Retinal pigment epithelial cell (primary cell): Measurements from ENCODE around the gene UBE2H.

ENCODE experiments used
- DNase-seq: peaks from one replicate; pipeline ENCODE4 v3.0.0-alpha.2; 2010; ENCODE audit warnings: low read depth
- H3K4me3 ChIP-seq: 2 replicates; pipeline ENCODE4 v1.5.1; 2011; ENCODE audit warnings: mild to moderate bottlenecking, low read length, control low read depth, moderate library complexity
- TF ChIP-seq, protein P1 (sequence below): conservative IDR thresholded peaks from 2 replicates; pipeline ENCODE4 v1.5.1; 2011; ENCODE audit warnings: low read depth, low read length, control low read depth, inconsistent platforms

Gene UBE2H

DNA sequence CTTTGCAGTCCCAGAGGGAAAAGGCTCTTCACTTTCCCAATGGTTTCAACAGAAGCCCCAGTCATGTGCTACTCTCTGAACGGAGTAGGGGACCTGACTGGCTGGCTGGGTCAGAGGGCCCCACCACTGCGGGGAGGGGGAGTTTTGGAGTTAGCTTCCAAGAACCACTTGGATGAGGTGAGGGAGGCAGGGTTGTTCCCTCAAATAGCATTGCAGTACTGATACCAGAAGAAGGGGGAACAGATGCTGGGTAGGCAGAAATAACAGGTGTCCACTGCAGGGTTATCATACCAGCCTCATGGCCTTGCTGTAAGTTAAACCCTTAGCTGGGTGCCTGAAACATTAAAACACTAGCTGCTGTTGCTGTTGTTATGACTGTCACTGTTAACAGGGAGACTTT lies 131.3 kb downstream of the UBE2H start:
- TF ChIP-seq, protein P1, sequence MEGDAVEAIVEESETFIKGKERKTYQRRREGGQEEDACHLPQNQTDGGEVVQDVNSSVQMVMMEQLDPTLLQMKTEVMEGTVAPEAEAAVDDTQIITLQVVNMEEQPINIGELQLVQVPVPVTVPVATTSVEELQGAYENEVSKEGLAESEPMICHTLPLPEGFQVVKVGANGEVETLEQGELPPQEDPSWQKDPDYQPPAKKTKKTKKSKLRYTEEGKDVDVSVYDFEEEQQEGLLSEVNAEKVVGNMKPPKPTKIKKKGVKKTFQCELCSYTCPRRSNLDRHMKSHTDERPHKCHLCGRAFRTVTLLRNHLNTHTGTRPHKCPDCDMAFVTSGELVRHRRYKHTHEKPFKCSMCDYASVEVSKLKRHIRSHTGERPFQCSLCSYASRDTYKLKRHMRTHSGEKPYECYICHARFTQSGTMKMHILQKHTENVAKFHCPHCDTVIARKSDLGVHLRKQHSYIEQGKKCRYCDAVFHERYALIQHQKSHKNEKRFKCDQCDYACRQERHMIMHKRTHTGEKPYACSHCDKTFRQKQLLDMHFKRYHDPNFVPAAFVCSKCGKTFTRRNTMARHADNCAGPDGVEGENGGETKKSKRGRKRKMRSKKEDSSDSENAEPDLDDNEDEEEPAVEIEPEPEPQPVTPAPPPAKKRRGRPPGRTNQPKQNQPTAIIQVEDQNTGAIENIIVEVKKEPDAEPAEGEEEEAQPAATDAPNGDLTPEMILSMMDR = no peak
- H3K4me3 ChIP-seq = no peak overlapping the region

DNA sequence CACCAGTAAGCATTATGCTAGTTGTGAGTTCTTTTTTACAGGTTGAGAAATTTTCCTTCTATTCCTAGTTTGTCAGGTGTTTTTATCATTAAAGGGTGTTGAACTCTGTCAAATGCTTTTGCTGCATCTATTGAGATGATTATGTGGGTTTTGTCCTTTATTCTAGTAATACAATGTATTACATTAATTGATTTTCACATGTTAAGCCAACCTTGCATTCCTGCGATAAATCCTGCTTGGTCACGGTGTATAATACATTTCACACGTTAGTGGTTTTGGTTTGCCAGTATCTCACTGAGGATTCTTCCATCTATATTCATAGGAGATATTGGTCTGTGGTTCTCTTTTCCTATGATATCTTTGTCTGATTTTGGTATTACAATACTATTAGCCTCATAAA lies 136.0 kb downstream of the UBE2H start:
- no peak for DNase-seq
- no peak overlapping the region for H3K4me3 ChIP-seq
- TF ChIP-seq, protein P1 = no peak

More for the DNA sequence above, 131.3 kb downstream of the UBE2H start:
- DNase-seq = no peak

- H3K4me3 ChIP-seq = no peak overlapping the region
- DNase-seq = no peak
- TF ChIP-seq, protein P1 = no peak
These were observed 144.9 kb downstream of the UBE2H start for GRCh38 chr7:129807863-129808262.

GRCh38 chr7:129804890-129805719 lies 147.7 kb downstream of the UBE2H start:
- TF ChIP-seq, protein P1 = no peak
- no peak for DNase-seq
- no peak overlapping the region for H3K4me3 ChIP-seq

GRCh38 chr7:129804111-129804889 lies 148.5 kb downstream of the UBE2H start:
- TF ChIP-seq, protein P1 = no peak
- no peak overlapping the region for H3K4me3 ChIP-seq
- no peak for DNase-seq

- TF ChIP-seq, protein P1 = no peak
- no peak overlapping the region for H3K4me3 ChIP-seq
- no peak for DNase-seq
These were observed 149.1 kb downstream of the UBE2H start for GRCh38 chr7:129803546-129804081.
